ENCODE results near the gene TGIF1. TPM values are rescaled to one million over a fixed set of nuclear protein-coding genes. Genes with fewer than 3 reads are reported as not detected.
"Not testable (repeated sequence)": the region's sequence is repeated elsewhere in the genome, so short reads cannot be mapped to it uniquely, and the experiment has no call there.

TGIF1 gene
- total RNA-seq, 1 donor from 2014 or later = 261 TPM

DNA sequence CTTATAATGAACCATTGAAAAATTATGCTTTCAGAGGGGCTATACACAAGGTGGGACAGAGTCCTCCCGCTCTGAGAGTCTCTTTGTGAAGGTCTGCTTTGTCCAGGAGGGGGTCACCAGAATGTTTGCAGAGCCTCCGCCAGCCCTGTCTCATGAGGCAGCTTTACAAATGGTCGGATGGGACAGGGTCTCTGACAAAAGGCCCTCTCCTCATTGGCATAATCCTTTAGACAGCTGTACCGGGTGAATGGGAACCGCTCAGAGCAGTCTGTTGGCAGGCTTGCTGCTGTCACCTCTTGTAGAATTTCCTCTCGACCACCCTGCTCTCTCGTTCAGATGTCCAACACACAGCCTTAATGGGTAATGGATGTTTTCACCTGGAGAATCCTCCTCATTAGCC, 40.2 kb upstream of the TGIF1 start:
- no peaks in the 10 kb centered on the region for H3F3A ChIP-seq (ENCODE audit: low read depth)
- H3K27me3 ChIP-seq = no peaks in the 10 kb centered on the region
- no peak overlapping the region for H2AFZ ChIP-seq (replicated peaks)
- peaks cover 15% of the 10 kb centered on the region for H3K4me1 ChIP-seq
- Mint-ChIP-seq H3K27me3 (ENCODE audit: insufficient read depth, low read depth) (peaks cover under 1% of the 10 kb centered on the region), H3K36me3 (no peaks in the 10 kb centered on the region), H3K9me3 (peaks cover 11% of the 10 kb centered on the region), H3K4me1 (peaks cover 14% of the 10 kb centered on the region), H3K4me3 (no peak overlapping the region), H3K27ac (peak overlapping the region; percentile 31)
- no peak overlapping the region for H3K9ac ChIP-seq
- H4K20me1 ChIP-seq (ENCODE audit: low read depth) = no peaks in the 10 kb centered on the region
- H3K4me3 ChIP-seq = no peak overlapping the region
- DNase-seq (ENCODE audit: low spot score) = peak; percentile 77
- no peaks in the 10 kb centered on the region for H3K36me3 ChIP-seq
- peak overlapping the region; percentile 56 for H3K4me2 ChIP-seq
- no peaks in the 10 kb centered on the region for H3K9me3 ChIP-seq (ENCODE audit: low read depth)
- no peaks in the 10 kb centered on the region for H3K79me2 ChIP-seq (ENCODE audit: low read depth)
- no peak overlapping the region for H3K27ac ChIP-seq
- TF ChIP-seq, protein P1, sequence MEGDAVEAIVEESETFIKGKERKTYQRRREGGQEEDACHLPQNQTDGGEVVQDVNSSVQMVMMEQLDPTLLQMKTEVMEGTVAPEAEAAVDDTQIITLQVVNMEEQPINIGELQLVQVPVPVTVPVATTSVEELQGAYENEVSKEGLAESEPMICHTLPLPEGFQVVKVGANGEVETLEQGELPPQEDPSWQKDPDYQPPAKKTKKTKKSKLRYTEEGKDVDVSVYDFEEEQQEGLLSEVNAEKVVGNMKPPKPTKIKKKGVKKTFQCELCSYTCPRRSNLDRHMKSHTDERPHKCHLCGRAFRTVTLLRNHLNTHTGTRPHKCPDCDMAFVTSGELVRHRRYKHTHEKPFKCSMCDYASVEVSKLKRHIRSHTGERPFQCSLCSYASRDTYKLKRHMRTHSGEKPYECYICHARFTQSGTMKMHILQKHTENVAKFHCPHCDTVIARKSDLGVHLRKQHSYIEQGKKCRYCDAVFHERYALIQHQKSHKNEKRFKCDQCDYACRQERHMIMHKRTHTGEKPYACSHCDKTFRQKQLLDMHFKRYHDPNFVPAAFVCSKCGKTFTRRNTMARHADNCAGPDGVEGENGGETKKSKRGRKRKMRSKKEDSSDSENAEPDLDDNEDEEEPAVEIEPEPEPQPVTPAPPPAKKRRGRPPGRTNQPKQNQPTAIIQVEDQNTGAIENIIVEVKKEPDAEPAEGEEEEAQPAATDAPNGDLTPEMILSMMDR (IDR thresholded peaks at IDR 0.05) = no peak
- TF ChIP-seq EZH2phosphoT487 (IDR thresholded peaks at IDR 0.05) (no peak), EZH2 (IDR thresholded peaks at IDR 0.05) (no peak)

DNA sequence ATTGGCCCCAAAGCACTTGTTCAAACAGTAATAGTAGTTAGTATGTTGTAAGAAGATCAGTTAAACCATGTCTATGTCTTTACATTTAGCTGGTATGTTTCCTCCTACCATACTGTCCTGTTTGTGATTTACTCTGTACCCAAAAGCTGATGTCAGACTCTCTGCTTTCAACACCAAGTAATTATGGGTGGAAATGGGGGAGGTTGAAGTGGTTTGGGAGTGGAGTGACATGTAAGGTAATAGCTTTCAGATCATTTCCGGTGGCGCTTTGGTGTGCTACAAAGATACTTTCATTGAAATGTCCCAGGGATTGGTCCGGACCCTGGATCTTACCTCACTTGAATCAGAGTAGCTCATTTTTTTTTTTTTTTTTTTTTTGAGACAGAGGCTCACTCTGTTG, 39.7 kb upstream of the TGIF1 start:
- H3K9ac ChIP-seq = no peak overlapping the region
- H2AFZ ChIP-seq (replicated peaks) = no peak overlapping the region
- H3K36me3 ChIP-seq = no peaks in the 10 kb centered on the region
- H4K20me1 ChIP-seq (ENCODE audit: low read depth) = no peaks in the 10 kb centered on the region
- H3K4me3 Mint-ChIP-seq = no peak overlapping the region
- TF ChIP-seq EZH2 (IDR thresholded peaks at IDR 0.05) (no peak), EZH2phosphoT487 (IDR thresholded peaks at IDR 0.05) (no peak)
- TF ChIP-seq, protein P1 (IDR thresholded peaks at IDR 0.05) = no peak
- no peak for DNase-seq (ENCODE audit: low spot score)
- no peaks in the 10 kb centered on the region for H3K27me3 ChIP-seq
- H3K4me3 ChIP-seq = no peak overlapping the region
- peaks cover 15% of the 10 kb centered on the region for H3K4me1 ChIP-seq
- peak overlapping the region; percentile 56 for H3K4me2 ChIP-seq
- no peaks in the 10 kb centered on the region for H3K27me3 Mint-ChIP-seq (ENCODE audit: insufficient read depth, low read depth)
- no peaks in the 10 kb centered on the region for H3K9me3 ChIP-seq (ENCODE audit: low read depth)
- H3F3A ChIP-seq (ENCODE audit: low read depth) = no peaks in the 10 kb centered on the region
- H3K9me3 Mint-ChIP-seq = peaks cover 9% of the 10 kb centered on the region
- no peak overlapping the region for H3K27ac ChIP-seq
- H3K79me2 ChIP-seq (ENCODE audit: low read depth) = no peaks in the 10 kb centered on the region
- peaks cover 14% of the 10 kb centered on the region for H3K4me1 Mint-ChIP-seq
- peak overlapping the region; percentile 22 for H3K27ac Mint-ChIP-seq
- no peaks in the 10 kb centered on the region for H3K36me3 Mint-ChIP-seq

DNA sequence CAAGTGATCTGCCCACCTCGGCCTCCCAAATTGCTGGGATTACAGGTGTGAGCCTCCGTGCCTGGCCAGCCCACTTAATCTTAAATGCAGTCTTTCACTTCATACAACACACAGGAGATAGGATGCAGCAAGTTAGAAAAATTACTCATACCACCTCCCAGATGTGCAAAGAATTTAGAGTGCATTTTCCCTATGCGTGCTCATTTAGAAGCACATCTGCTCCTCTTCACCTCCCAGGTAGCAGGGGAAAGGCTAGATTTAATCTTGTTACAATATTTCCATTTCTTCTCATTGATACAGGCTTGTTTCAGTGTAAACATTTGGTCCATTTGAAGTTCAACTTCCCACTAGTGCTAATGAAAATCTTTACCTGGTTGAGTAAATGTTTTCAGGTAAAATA, 39.1 kb upstream of the TGIF1 start:
- H4K20me1 ChIP-seq (ENCODE audit: low read depth); H3K27ac ChIP-seq; DNase-seq (ENCODE audit: low spot score); H3K4me3 ChIP-seq; H3K27me3 Mint-ChIP-seq (ENCODE audit: insufficient read depth, low read depth); H3F3A ChIP-seq (ENCODE audit: low read depth); H3K36me3 Mint-ChIP-seq; H3K9ac ChIP-seq; H3K9me3 Mint-ChIP-seq; H3K36me3 ChIP-seq; H3K4me2 ChIP-seq; H2AFZ ChIP-seq (replicated peaks); H3K27me3 ChIP-seq; H3K9me3 ChIP-seq (ENCODE audit: low read depth); H3K27ac Mint-ChIP-seq; H3K4me3 Mint-ChIP-seq; H3K79me2 ChIP-seq (ENCODE audit: low read depth): not testable (repeated sequence)
- peaks cover 15% of the 10 kb centered on the region for H3K4me1 ChIP-seq
- peaks cover 14% of the 10 kb centered on the region for H3K4me1 Mint-ChIP-seq

DNA sequence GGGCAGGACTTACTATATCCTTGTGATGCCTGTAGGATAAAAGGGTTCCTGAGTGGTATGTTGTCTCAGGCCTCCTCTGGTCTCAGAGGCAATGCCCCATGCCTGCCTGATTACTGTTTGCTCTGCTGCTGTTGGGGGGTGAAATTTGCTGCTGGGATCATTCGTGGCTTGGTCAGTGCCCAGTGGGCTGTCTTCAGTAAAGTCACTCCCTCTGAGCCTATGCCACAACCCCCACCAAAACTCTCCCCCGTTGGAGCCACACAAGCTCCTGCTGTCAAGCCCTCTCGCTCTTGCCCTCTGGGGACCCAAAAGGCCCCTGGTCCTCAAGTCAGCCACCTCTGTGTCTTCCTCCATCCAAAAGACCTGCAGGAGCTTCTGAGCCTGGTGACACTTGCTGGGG, 38.6 kb upstream of the TGIF1 start:
- Histone ChIP-seq H3K4me1 (peaks cover 15% of the 10 kb centered on the region), H3K9me3 (ENCODE audit: low read depth) (no peaks in the 10 kb centered on the region), H2AFZ (replicated peaks) (peak overlapping the region; percentile 16), H3K27me3 (no peaks in the 10 kb centered on the region), H3K79me2 (ENCODE audit: low read depth) (no peaks in the 10 kb centered on the region), H4K20me1 (ENCODE audit: low read depth) (no peaks in the 10 kb centered on the region), H3K9ac (no peak overlapping the region), H3F3A (ENCODE audit: low read depth) (no peaks in the 10 kb centered on the region), H3K36me3 (no peaks in the 10 kb centered on the region), H3K27ac (no peak overlapping the region), H3K4me2 (no peak overlapping the region), H3K4me3 (no peak overlapping the region)
- Mint-ChIP-seq H3K4me1 (peaks cover 14% of the 10 kb centered on the region), H3K27ac (no peak overlapping the region), H3K9me3 (peaks cover 5% of the 10 kb centered on the region), H3K36me3 (no peaks in the 10 kb centered on the region), H3K27me3 (ENCODE audit: insufficient read depth, low read depth) (peaks cover under 1% of the 10 kb centered on the region), H3K4me3 (no peak overlapping the region)
- TF ChIP-seq, protein P1 (IDR thresholded peaks at IDR 0.05) = no peak
- TF ChIP-seq EZH2phosphoT487 (IDR thresholded peaks at IDR 0.05) (no peak), EZH2 (IDR thresholded peaks at IDR 0.05) (no peak)
- DNase-seq (ENCODE audit: low spot score) = no peak
